IMR-90 (cell line): ENCODE results near the gene BHLHE23. TPM values are rescaled to one million over a fixed set of nuclear protein-coding genes. Genes with fewer than 3 reads are reported as not detected.

ENCODE experiments used
- ATAC-seq: fragments of 200-7000 bp; cut with Tn5 transposase; 2 replicates; pipeline ENCODE4 v1.9.1; 2020; ENCODE audit warnings: low read depth, mild to moderate bottlenecking, moderate library complexity
- BruUV-seq: library from RNA; stranded (reverse); fragments of 400-500 nt; replicated peaks from 2 replicates; lab custom pipeline; 2021; lab: Mats Ljungman, UMichigan
- CTCF ChIA-PET: fragments of 300-600 bp; formaldehyde crosslinking; extraction: SDS; loops from one replicate; lab custom pipeline; 2021; ENCODE audit warnings: antibody characterized with exemption; lab: Yijun Ruan, JAX
- POLR2A ChIA-PET: fragments of 300-600 bp; sonication (Branson Sonifier 250); formaldehyde crosslinking; loops from one replicate; lab custom pipeline; 2022; ENCODE audit warnings: antibody characterized with exemption; ENCODE audit not compliant: unreplicated experiment; lab: Charles Lee
- DNase-seq: peaks from one replicate; pipeline ENCODE4 v3.0.0; 2013
- H2AFZ ChIP-seq: replicated peaks from 2 replicates; pipeline ENCODE3; 2013; ENCODE audit warnings: low read length, mild to moderate bottlenecking; ENCODE audit not compliant: poor library complexity
- H2AK5ac ChIP-seq: 2 replicates; pipeline ENCODE4 v1.6.1; 2013; ENCODE audit warnings: low read depth, low read length, inconsistent platforms
- H2AK9ac ChIP-seq: replicated peaks from 2 replicates; pipeline ENCODE3; 2013; ENCODE audit warnings: mild to moderate bottlenecking, low read depth, low read length, moderate library complexity; ENCODE audit not compliant: poor library complexity
- H2BK120ac ChIP-seq: 2 replicates; pipeline ENCODE4 v1.6.1; 2013; ENCODE audit warnings: low read depth, low read length, inconsistent platforms
- H2BK15ac ChIP-seq: 3 replicates; pipeline ENCODE4 v1.6.1; 2013; ENCODE audit warnings: low read depth, low read length, inconsistent platforms
- H2BK20ac ChIP-seq: 2 replicates; pipeline ENCODE4 v1.6.1; 2013; ENCODE audit warnings: low read depth, mild to moderate bottlenecking, inconsistent platforms, low read length, moderate library complexity
- H2BK5ac ChIP-seq: 2 replicates; pipeline ENCODE4 v1.6.1; 2013; ENCODE audit warnings: mild to moderate bottlenecking, low read depth, low read length, inconsistent platforms; ENCODE audit not compliant: poor library complexity, severe bottlenecking
- H3K14ac ChIP-seq: replicated peaks from 2 replicates; pipeline ENCODE4 v1.6.1; 2013; ENCODE audit warnings: low read depth, low read length, inconsistent platforms
- H3K18ac ChIP-seq: 2 replicates; pipeline ENCODE4 v1.6.1; 2013; ENCODE audit warnings: low read depth, low read length, control low read depth
- H3K23ac ChIP-seq: 2 replicates; pipeline ENCODE4 v1.6.1; 2013; ENCODE audit warnings: low read depth, low read length, inconsistent platforms
- H3K27ac ChIP-seq: 2 replicates; pipeline ENCODE4 v1.5.1; 2013; ENCODE audit warnings: mild to moderate bottlenecking, control low read depth, low read length; ENCODE audit not compliant: insufficient read depth
- H3K27me3 ChIP-seq: 2 replicates; pipeline ENCODE4 v1.6.1; 2013; ENCODE audit warnings: low read length; ENCODE audit not compliant: control insufficient read depth, insufficient read depth
- H3K36me3 ChIP-seq: 2 replicates; pipeline ENCODE4 v1.6.1; 2013; ENCODE audit warnings: low read length, mixed read lengths; ENCODE audit not compliant: control insufficient read depth, insufficient read depth
- H3K4ac ChIP-seq: 2 replicates; pipeline ENCODE4 v1.6.1; 2013; ENCODE audit warnings: low read depth, low read length, inconsistent platforms
- H3K4me1 ChIP-seq: 2 replicates; pipeline ENCODE4 v1.6.1; 2013; ENCODE audit warnings: low read length, mixed read lengths; ENCODE audit not compliant: control insufficient read depth, insufficient read depth
- H3K4me2 ChIP-seq: 2 replicates; pipeline ENCODE4 v1.6.1; 2013; ENCODE audit warnings: low read depth, mild to moderate bottlenecking, control low read depth, low read length, moderate library complexity
- H3K4me3 ChIP-seq: 2 replicates; pipeline ENCODE4 v1.5.1; 2013; ENCODE audit warnings: low read depth, mild to moderate bottlenecking, control low read depth, low read length, moderate library complexity; ENCODE audit not compliant: insufficient read depth
- H3K56ac ChIP-seq: 2 replicates; pipeline ENCODE4 v1.6.1; 2013; ENCODE audit warnings: low read length, inconsistent platforms; ENCODE audit not compliant: insufficient read depth; ENCODE audit errors: extremely low read depth
- H3K79me1 ChIP-seq, 2 experiments: 2 replicates each; pipeline ENCODE4 v1.6.1; 2013; ENCODE audit warnings: low read length in 2 of 2, inconsistent platforms in 1 of 2, low read depth in 1 of 2
- H3K9ac ChIP-seq: 2 replicates; pipeline ENCODE4 v1.6.1; 2013; ENCODE audit warnings: low read depth, low read length, control low read depth
- H3K9me1 ChIP-seq: 2 replicates; pipeline ENCODE4 v1.6.1; 2013; ENCODE audit warnings: low read length, inconsistent platforms; ENCODE audit not compliant: insufficient read depth
- H3K9me3 ChIP-seq: 2 replicates; pipeline ENCODE4 v1.6.1; 2013; ENCODE audit warnings: low read length; ENCODE audit not compliant: control insufficient read depth, insufficient read depth
- H4K20me1 ChIP-seq: 2 replicates; pipeline ENCODE4 v1.6.1; 2013; ENCODE audit warnings: low read length, inconsistent platforms; ENCODE audit not compliant: insufficient read depth
- H4K5ac ChIP-seq: 2 replicates; pipeline ENCODE4 v1.6.1; 2013; ENCODE audit warnings: mild to moderate bottlenecking, low read depth, low read length, control low read depth
- H4K8ac ChIP-seq, 2 experiments: 2 replicates each; pipeline ENCODE4 v1.6.1; 2013; ENCODE audit warnings: low read depth in 2 of 2, low read length in 2 of 2, control low read depth in 1 of 2, inconsistent platforms in 1 of 2
- H4K91ac ChIP-seq: 2 replicates; pipeline ENCODE4 v1.6.1; 2013; ENCODE audit warnings: low read depth, low read length, inconsistent platforms; ENCODE audit not compliant: insufficient read depth
- CEBPB ChIP-seq: IDR thresholded peaks from 2 replicates; pipeline ENCODE4 v1.6.1; 2012; ENCODE audit warnings: low read depth, low read length, improper control_type of control experiment
- CHD1 ChIP-seq: IDR thresholded peaks from 2 replicates; pipeline ENCODE4 v1.6.1; 2012; ENCODE audit warnings: low read depth, low read length, improper control_type of control experiment
- MAFK ChIP-seq: IDR thresholded peaks from 2 replicates; pipeline ENCODE4 v1.6.1; 2012; ENCODE audit warnings: low read depth, low read length, improper control_type of control experiment
- MAZ ChIP-seq: IDR thresholded peaks from 2 replicates; pipeline ENCODE4 v1.6.1; 2012; ENCODE audit warnings: low read depth, mild to moderate bottlenecking, low read length, improper control_type of control experiment, moderate library complexity, borderline replicate concordance
- RAD21 ChIP-seq: IDR thresholded peaks from 2 replicates; pipeline ENCODE4 v1.6.1; 2012; ENCODE audit warnings: low read length, improper control_type of control experiment
- RFX5 ChIP-seq: IDR thresholded peaks from 2 replicates; pipeline ENCODE4 v1.8.0; 2012; ENCODE audit warnings: low read depth, mild to moderate bottlenecking, low read length, moderate library complexity
- WGBS, 2 experiments: methylation state at CpG; one replicate each; pipeline versions ENCODE4 v1.1.5 to v1.1.7; 2013; ENCODE audit warnings: missing lambda C conversion rate in 2 of 2; ENCODE audit not compliant: insufficient read length in 1 of 2; ENCODE audit errors: extremely low coverage in 2 of 2; 5-methylcytosine and 5-hydroxymethylcytosine counted together
- dilution Hi-C: fragments of 300-500 bp; cut with HindIII; formaldehyde crosslinking; loops from one replicate; pipeline ENCODE4 v1.14.3; 2018; ENCODE audit warnings: low sequenced_read_pairs; ENCODE audit not compliant: unreplicated experiment
- in situ Hi-C: fragments of 300-500 bp; cut with MboI; formaldehyde crosslinking; loops from 3 replicates; pipeline ENCODE4 v1.14.3; 2019; ENCODE audit warnings: low sequenced_read_pairs, inconsistent platforms, mixed read lengths
- intact Hi-C: fragments of 100-400 bp; cut with micrococcal nuclease; formaldehyde crosslinking; loops from 2 replicates; pipeline ENCODE4 v1.10.0; 2022
- polyA plus RNA-seq, 3 experiments: library from polyadenylated mRNA; depleted of rRNA; stranded (reverse); fragments of >200 nt; gene quantifications; 2 replicates each; pipeline ENCODE4 v1.2.3, GENCODE V29; 2012; ENCODE audit warnings: low replicate concordance in 1 of 3
- total RNA-seq: library from RNA; depleted of rRNA; stranded (reverse); fragments of >200 nt; gene quantifications from 2 replicates; pipeline ENCODE4 v1.2.3, GENCODE V29; 2012
- TF ChIP-seq, protein P1 (sequence below): fragments of 150-350 bp; IDR thresholded peaks from 2 replicates; pipeline ENCODE4 v1.6.1; 2016; ENCODE audit warnings: low read depth, mild to moderate bottlenecking, low read length, moderate library complexity, borderline replicate concordance
- TF ChIP-seq, protein P2 (sequence below): conservative IDR thresholded peaks from 2 replicates; pipeline ENCODE4 v1.5.1; 2012; ENCODE audit warnings: mild to moderate bottlenecking, low read depth, low read length, improper control_type of control experiment

The BHLHE23 gene
- total and polyA plus RNA-seq, 2 of the 4 experiments (the other 2 are of a cell fraction) = not detected

DNA sequence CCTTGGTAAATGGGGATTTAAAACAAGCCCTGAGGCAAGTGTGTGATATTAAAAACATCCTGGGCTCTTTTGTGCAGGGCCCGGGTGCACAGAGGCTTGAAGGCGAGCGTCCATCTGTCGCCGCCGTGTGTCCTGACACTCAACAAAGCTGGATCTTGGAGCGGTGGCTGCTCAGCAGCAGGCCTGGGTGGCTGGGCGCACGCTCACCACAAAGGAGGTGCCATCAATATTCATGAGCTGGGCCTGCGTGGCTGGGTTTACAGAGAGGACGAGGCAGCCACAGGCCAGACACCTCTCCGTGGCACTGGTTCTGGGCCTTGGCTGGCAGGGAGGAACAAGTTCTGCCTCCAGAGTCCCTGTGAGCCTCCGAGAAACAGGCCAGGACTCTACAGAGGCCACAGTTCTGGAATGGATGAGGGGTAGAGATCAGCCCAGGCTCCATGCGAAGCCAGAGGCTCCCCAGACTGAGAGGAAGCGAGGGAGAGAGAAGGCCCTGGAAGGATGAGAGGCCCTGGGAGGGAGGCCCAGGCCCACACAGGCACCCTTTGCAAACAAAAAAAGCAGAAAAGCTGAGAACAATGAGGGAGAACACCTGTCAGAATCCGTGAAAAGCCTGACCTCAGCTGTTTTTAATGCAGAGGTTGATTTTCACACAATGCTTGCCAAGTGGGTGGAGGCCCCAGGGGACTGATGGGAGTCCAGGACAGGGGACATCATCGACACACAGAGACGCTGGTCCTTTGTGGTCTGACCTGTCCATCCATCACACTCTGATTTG, 21.9 kb downstream of the BHLHE23 start:
- in situ Hi-C loops (no loop called here), intact Hi-C loops (no loop called here), dilution Hi-C loops (no loop called here)
- no peak overlapping the region for H3K27ac ChIP-seq
- no peak overlapping the region for H3K18ac ChIP-seq
- no peak overlapping the region for H3K4me3 ChIP-seq
- no peak overlapping the region for H4K8ac ChIP-seq
- no peak overlapping the region for H4K5ac ChIP-seq
- no peak overlapping the region for H2BK20ac ChIP-seq
- H4K20me1 ChIP-seq = no peaks in the 10 kb centered on the region
- H2BK15ac ChIP-seq = no peak overlapping the region
- H3K23ac ChIP-seq = no peak overlapping the region
- no peaks in the 10 kb centered on the region for H3K9me1 ChIP-seq
- no peak overlapping the region for H4K91ac ChIP-seq
- ChIA-PET CTCF (no interaction called here), POLR2A (no interaction called here)
- TF ChIP-seq CEBPB (no peak), MAZ (no peak), RFX5 (no peak), CHD1 (no peak), MAFK (peak; percentile 35; the same call in 1 of the 2 replicates), RAD21 (no peak)
- TF ChIP-seq, protein P1, sequence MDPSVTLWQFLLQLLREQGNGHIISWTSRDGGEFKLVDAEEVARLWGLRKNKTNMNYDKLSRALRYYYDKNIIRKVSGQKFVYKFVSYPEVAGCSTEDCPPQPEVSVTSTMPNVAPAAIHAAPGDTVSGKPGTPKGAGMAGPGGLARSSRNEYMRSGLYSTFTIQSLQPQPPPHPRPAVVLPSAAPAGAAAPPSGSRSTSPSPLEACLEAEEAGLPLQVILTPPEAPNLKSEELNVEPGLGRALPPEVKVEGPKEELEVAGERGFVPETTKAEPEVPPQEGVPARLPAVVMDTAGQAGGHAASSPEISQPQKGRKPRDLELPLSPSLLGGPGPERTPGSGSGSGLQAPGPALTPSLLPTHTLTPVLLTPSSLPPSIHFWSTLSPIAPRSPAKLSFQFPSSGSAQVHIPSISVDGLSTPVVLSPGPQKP = no peak
- TF ChIP-seq, protein P2, sequence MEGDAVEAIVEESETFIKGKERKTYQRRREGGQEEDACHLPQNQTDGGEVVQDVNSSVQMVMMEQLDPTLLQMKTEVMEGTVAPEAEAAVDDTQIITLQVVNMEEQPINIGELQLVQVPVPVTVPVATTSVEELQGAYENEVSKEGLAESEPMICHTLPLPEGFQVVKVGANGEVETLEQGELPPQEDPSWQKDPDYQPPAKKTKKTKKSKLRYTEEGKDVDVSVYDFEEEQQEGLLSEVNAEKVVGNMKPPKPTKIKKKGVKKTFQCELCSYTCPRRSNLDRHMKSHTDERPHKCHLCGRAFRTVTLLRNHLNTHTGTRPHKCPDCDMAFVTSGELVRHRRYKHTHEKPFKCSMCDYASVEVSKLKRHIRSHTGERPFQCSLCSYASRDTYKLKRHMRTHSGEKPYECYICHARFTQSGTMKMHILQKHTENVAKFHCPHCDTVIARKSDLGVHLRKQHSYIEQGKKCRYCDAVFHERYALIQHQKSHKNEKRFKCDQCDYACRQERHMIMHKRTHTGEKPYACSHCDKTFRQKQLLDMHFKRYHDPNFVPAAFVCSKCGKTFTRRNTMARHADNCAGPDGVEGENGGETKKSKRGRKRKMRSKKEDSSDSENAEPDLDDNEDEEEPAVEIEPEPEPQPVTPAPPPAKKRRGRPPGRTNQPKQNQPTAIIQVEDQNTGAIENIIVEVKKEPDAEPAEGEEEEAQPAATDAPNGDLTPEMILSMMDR = no peak
- H2BK5ac ChIP-seq = no peak overlapping the region
- no peak overlapping the region for H3K9ac ChIP-seq
- no peak for DNase-seq
- no peak overlapping the region for H2AFZ ChIP-seq
- H3K36me3 ChIP-seq = no peaks in the 10 kb centered on the region
- no peaks in the 10 kb centered on the region for H3K9me3 ChIP-seq
- BruUV-seq = no TSS peak
- H3K79me1 ChIP-seq = no peaks in the 10 kb centered on the region
- H3K56ac ChIP-seq = no peak overlapping the region
- no peak overlapping the region for H2AK9ac ChIP-seq
- H2BK120ac ChIP-seq = no peak overlapping the region
- no peak overlapping the region for H3K4ac ChIP-seq
- H3K14ac ChIP-seq = no peak overlapping the region
- H2AK5ac ChIP-seq = no peak overlapping the region
- no peak overlapping the region for H3K4me2 ChIP-seq
- no peaks in the 10 kb centered on the region for H3K4me1 ChIP-seq
- no peak for ATAC-seq
- WGBS, 2 experiments = 27% methylated on average over 7 of the region's 18 CpGs; no CpG with 5 or more reads in 1 of the 2 experiments
- H3K27me3 ChIP-seq = peaks cover 64% of the 10 kb centered on the region
